ENCODE results near the gene RETSAT.
"Not testable (repeated sequence)": the region's sequence is repeated elsewhere in the genome, so short reads cannot be mapped to it uniquely, and the experiment has no call there.

Gene RETSAT

DNA sequence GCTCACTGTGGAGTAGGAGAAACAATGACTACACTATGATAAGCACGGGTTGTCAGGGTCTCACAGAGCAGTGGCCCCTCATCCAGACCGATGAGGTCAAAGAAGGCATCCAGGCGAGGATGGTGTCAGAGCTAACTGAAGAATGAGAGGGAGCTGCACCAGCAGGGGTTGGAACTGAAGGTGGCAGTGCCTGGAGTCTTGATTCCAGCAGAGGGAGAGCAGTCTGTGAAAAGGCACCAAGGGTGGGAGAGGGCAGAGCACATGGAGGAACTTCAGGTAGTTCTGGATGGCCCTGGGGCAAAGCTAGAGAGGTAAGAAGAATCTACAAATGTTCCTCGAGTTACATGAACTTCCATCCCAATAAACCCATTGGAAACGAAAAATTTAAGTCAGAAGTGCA lies 12.9 kb upstream of the RETSAT start:
- no peak overlapping the region for H3K4me3 ChIP-seq (ENCODE audit: low read length)
- DNase-seq (ENCODE audit: low read depth), result no peak
- TF ChIP-seq, protein P1, sequence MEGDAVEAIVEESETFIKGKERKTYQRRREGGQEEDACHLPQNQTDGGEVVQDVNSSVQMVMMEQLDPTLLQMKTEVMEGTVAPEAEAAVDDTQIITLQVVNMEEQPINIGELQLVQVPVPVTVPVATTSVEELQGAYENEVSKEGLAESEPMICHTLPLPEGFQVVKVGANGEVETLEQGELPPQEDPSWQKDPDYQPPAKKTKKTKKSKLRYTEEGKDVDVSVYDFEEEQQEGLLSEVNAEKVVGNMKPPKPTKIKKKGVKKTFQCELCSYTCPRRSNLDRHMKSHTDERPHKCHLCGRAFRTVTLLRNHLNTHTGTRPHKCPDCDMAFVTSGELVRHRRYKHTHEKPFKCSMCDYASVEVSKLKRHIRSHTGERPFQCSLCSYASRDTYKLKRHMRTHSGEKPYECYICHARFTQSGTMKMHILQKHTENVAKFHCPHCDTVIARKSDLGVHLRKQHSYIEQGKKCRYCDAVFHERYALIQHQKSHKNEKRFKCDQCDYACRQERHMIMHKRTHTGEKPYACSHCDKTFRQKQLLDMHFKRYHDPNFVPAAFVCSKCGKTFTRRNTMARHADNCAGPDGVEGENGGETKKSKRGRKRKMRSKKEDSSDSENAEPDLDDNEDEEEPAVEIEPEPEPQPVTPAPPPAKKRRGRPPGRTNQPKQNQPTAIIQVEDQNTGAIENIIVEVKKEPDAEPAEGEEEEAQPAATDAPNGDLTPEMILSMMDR (conservative IDR thresholded peaks at IDR 0.05; ENCODE audit: low read length), result no peak

DNA sequence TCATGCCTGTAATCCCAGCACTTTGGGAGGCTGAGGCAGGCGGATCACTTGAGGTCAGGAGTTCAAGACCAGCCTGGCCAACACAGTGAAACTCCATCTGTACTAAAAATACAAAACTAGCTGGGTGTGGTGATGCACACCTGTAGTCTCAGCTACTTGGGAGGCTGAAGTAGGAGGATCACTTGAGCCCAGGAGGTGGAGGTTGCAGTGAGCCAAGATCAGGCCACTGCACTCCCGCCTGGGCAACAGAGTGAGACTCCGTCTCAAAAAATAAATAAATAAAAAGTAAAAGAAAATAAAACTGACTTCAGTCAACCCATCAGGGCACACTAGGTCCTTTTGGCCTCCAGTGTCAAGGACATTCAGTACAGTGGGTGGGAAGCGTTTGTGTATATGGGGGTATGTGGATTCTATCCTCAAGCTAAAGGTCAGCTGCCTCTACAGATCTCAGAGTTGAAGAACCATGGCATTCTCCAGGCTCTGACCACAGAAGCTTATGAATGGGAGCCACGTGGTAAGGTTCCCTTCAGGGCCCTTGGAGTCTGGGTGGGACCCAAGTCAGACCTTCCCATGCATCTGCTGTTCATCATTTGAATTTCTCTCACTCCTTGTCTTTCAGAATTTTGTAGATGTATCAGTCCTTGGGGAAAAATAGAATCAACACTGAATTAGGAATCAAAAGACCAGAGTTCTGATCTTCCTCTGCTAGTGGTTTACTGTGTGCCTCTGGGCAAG lies 8.5 kb upstream of the RETSAT start:
- not testable (repeated sequence) for DNase-seq (ENCODE audit: low read depth)

DNA sequence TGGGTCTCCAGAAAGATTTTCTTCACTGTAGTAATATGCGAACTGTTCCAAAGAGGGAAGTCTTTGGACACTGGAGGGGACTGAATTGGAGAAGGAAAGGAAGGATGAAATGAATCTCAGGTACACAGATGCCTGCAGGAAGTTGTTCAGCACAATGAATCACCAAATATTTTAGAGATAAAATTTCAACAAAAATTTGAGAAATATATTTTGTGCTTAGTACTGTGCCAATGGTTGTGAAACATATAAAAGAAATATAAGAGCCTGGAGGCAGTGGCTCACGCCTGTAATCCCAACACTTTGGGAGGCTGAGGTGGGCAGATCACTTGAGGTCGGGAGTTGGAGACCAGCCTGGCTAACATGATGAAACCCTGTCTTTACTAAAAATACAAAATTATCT lies 3.4 kb upstream of the RETSAT start:
- DNase-seq (ENCODE audit: low read depth), result no peak
- H3K4me3 ChIP-seq (ENCODE audit: low read length), result no peak overlapping the region
- TF ChIP-seq, protein P1 (conservative IDR thresholded peaks at IDR 0.05; ENCODE audit: low read length), result no peak

More for the DNA sequence above, 8.5 kb upstream of the RETSAT start:
- not testable (repeated sequence) for H3K4me3 ChIP-seq (ENCODE audit: low read length)

DNA sequence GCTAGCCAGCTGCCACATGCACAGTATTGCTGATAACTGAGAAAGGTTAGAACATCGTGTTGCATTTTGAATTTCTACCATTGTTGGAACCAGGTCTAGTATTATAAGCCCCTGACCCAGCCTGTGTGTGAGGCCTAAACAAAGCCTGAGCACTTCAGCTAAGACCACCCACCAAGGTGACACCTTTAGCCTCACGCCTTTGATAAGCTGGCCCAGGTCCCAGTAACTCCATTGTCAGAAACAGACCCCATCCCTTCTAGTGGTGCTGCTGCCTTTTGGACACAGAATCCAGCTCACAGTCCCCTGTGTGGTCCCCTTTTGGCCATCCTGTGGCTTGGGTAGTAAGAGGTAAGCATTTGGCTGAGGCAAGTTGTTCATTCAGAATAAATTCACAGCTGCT lies 1.9 kb upstream of the RETSAT start:
- TF ChIP-seq, protein P1 (conservative IDR thresholded peaks at IDR 0.05; ENCODE audit: low read length), result no peak
- no peak overlapping the region for H3K4me3 ChIP-seq (ENCODE audit: low read length)
- DNase-seq (ENCODE audit: low read depth), result no peak

DNA sequence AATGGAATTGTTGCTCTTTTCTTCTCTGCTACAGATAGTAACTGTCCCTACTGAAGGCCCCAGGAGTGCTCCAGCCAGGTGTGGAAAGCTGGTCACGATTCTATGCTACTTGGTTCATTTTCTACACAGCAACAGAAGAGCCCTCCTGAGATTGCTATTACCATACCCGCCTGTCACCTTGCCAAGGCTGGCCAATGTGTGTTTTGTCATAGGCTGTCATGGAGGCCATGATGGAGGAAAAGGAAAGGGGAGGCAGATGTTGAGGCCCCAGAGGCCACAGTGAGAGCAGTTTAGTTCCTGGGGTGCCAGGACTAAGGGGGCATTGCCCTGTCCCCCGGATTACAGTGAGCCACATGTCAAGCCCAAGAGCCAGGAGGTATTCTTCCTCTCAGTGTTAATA lies 1.2 kb upstream of the RETSAT start:
- H3K4me3 ChIP-seq (ENCODE audit: low read length), result peak overlapping the region; percentile 99

DNA sequence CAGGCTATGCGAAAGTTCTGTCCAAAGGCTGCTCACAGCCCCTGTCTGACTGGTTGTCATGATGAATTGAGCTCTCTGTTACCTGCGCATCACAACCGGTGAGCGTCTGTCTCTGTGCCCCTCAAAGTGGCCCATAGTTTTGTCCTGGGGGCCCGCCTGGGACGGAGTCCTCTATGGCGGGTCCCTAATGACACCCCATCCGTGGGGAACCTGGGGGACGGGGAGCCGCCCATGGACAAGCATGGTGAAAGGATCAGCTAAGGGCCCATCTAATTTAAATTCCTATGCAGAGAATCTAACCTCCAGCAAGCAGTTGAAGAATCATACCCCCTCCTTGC lies 714 bp upstream of the RETSAT start:
- TF ChIP-seq, protein P1 (conservative IDR thresholded peaks at IDR 0.05; ENCODE audit: low read length), result no peak
- peak overlapping the region; percentile 99 for H3K4me3 ChIP-seq (ENCODE audit: low read length)
- DNase-seq (ENCODE audit: low read depth), result no peak

More for the DNA sequence above, 1.2 kb upstream of the RETSAT start:
- no peak for DNase-seq (ENCODE audit: low read depth)
- TF ChIP-seq, protein P1 (conservative IDR thresholded peaks at IDR 0.05; ENCODE audit: low read length), result no peak

DNA sequence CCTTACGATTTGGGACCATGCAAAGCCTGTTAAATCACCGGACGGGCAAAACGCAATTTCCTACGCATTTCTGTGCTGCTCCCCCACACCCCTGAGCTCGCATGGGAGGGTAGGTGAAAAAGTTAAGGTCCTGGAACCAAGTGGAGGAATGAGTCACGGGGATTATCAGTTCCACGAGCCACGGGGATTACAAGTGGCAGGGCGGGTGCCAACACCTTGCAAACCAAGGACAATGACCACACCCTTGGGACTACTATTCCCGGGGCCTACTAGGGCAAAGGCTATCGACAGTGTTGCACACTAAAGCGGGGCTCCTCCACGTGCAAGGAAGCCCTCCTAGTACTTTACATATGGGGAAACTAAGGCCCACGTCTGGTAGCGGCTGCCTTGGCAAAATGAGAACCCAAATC lies 447 bp downstream of the RETSAT start:
- peak overlapping the region; percentile 99 for H3K4me3 ChIP-seq (ENCODE audit: low read length)
- TF ChIP-seq, protein P1 (conservative IDR thresholded peaks at IDR 0.05; ENCODE audit: low read length), result no peak
- DNase-seq (ENCODE audit: low read depth), result peak; percentile 18
